ENCODE results near the gene CUBN.

The CUBN gene

GRCh38 chr10:16779384-16779915 lies 350.2 kb downstream of the CUBN start:
- H3K27me3 ChIP-seq (ENCODE audit: insufficient read depth, poor library complexity, severe bottlenecking): no peaks in the 10 kb centered on the region
- no peak overlapping the region for H3K4me3 ChIP-seq (replicated peaks; ENCODE audit: insufficient read depth, low read length)
- H3K27ac ChIP-seq (replicated peaks): no peak overlapping the region
- TF ChIP-seq POLR2AphosphoS5 (IDR thresholded peaks at IDR 0.05; ENCODE audit: low read depth) (no peak), SPI1 (IDR thresholded peaks at IDR 0.05; ENCODE audit: borderline replicate concordance, low read depth) (no peak), REST (IDR thresholded peaks at IDR 0.05; ENCODE audit: insufficient replicate concordance, low read depth) (no peak), CTCF (IDR thresholded peaks at IDR 0.05; ENCODE audit: insufficient read depth, low read length) (no peak), GABPA (IDR thresholded peaks at IDR 0.05; ENCODE audit: low read depth) (no peak)
- DNase-seq (ENCODE audit: low read depth in 1 of 2, low spot score in 1 of 2): no peak

GRCh38 chr10:16777473-16778370 lies 351.9 kb downstream of the CUBN start:
- TF ChIP-seq POLR2AphosphoS5 (IDR thresholded peaks at IDR 0.05; ENCODE audit: low read depth) (no peak), GABPA (IDR thresholded peaks at IDR 0.05; ENCODE audit: low read depth) (no peak), CTCF (IDR thresholded peaks at IDR 0.05; ENCODE audit: insufficient read depth, low read length) (no peak), REST (IDR thresholded peaks at IDR 0.05; ENCODE audit: insufficient replicate concordance, low read depth) (no peak), SPI1 (IDR thresholded peaks at IDR 0.05; ENCODE audit: borderline replicate concordance, low read depth) (no peak)
- no peaks in the 10 kb centered on the region for H3K27me3 ChIP-seq (ENCODE audit: insufficient read depth, poor library complexity, severe bottlenecking)
- no peak overlapping the region for H3K27ac ChIP-seq (replicated peaks)
- no peak overlapping the region for H3K4me3 ChIP-seq (replicated peaks; ENCODE audit: insufficient read depth, low read length)
- DNase-seq (ENCODE audit: low read depth in 1 of 2, low spot score in 1 of 2): peak; percentile 1 to 4

- no peak overlapping the region for H3K4me3 ChIP-seq (replicated peaks; ENCODE audit: insufficient read depth, low read length)
- no peak overlapping the region for H3K27ac ChIP-seq (replicated peaks)
- TF ChIP-seq GABPA (IDR thresholded peaks at IDR 0.05; ENCODE audit: low read depth) (no peak), POLR2AphosphoS5 (IDR thresholded peaks at IDR 0.05; ENCODE audit: low read depth) (no peak), SPI1 (IDR thresholded peaks at IDR 0.05; ENCODE audit: borderline replicate concordance, low read depth) (no peak), CTCF (IDR thresholded peaks at IDR 0.05; ENCODE audit: insufficient read depth, low read length) (no peak), REST (IDR thresholded peaks at IDR 0.05; ENCODE audit: insufficient replicate concordance, low read depth) (no peak)
- no peak for DNase-seq (ENCODE audit: low read depth in 1 of 2, low spot score in 1 of 2)
- no peaks in the 10 kb centered on the region for H3K27me3 ChIP-seq (ENCODE audit: insufficient read depth, poor library complexity, severe bottlenecking)
Observed at GRCh38 chr10:16776896-16777295, 352.7 kb downstream of the CUBN start.
